AG09309 (cell line): ENCODE measurements around the gene LCNL1.

Source experiments
- DNase-seq: peaks from one replicate; pipeline ENCODE4 v3.0.0-alpha.2; 2010; ENCODE audit warnings: low read depth
- H3K4me3 ChIP-seq: 2 replicates; pipeline ENCODE4 v1.5.1; 2011; ENCODE audit warnings: mild to moderate bottlenecking, low read depth, low read length, moderate library complexity; ENCODE audit not compliant: control insufficient read depth
- TF ChIP-seq, protein P1 (sequence below): IDR thresholded peaks from 2 replicates; pipeline ENCODE4 v1.5.1; 2011; ENCODE audit warnings: mild to moderate bottlenecking, low read depth, low read length, inconsistent platforms; ENCODE audit not compliant: insufficient read depth, control insufficient read depth; ENCODE audit errors: missing control alignments

Gene LCNL1

GRCh38 chr9:136958898-136959850, 23.6 kb upstream of the LCNL1 start:
- no peak for DNase-seq
- no peak overlapping the region for H3K4me3 ChIP-seq
- TF ChIP-seq, protein P1, sequence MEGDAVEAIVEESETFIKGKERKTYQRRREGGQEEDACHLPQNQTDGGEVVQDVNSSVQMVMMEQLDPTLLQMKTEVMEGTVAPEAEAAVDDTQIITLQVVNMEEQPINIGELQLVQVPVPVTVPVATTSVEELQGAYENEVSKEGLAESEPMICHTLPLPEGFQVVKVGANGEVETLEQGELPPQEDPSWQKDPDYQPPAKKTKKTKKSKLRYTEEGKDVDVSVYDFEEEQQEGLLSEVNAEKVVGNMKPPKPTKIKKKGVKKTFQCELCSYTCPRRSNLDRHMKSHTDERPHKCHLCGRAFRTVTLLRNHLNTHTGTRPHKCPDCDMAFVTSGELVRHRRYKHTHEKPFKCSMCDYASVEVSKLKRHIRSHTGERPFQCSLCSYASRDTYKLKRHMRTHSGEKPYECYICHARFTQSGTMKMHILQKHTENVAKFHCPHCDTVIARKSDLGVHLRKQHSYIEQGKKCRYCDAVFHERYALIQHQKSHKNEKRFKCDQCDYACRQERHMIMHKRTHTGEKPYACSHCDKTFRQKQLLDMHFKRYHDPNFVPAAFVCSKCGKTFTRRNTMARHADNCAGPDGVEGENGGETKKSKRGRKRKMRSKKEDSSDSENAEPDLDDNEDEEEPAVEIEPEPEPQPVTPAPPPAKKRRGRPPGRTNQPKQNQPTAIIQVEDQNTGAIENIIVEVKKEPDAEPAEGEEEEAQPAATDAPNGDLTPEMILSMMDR: no peak

GRCh38 chr9:136960212-136960937, 22.4 kb upstream of the LCNL1 start:
- no peak overlapping the region for H3K4me3 ChIP-seq
- TF ChIP-seq, protein P1: no peak
- no peak for DNase-seq

DNA sequence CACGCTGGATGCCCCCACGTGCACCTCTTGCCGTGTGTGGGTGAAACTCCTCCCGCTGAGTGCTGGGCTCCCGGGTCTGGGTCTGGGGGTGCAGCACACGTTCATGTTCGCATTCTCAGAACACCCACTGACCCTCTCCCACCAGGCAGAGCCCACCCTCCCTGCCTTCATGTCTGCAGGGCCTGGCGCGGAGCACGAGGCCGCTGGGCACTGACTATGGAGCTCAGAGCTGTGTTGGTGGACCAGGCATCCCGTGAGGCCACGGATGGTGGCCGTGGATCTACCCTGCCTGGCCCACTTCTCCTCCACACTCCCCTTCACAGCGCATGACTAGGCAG, 21.9 kb upstream of the LCNL1 start:
- no peak overlapping the region for H3K4me3 ChIP-seq
- TF ChIP-seq, protein P1: no peak
- DNase-seq: no peak

DNA sequence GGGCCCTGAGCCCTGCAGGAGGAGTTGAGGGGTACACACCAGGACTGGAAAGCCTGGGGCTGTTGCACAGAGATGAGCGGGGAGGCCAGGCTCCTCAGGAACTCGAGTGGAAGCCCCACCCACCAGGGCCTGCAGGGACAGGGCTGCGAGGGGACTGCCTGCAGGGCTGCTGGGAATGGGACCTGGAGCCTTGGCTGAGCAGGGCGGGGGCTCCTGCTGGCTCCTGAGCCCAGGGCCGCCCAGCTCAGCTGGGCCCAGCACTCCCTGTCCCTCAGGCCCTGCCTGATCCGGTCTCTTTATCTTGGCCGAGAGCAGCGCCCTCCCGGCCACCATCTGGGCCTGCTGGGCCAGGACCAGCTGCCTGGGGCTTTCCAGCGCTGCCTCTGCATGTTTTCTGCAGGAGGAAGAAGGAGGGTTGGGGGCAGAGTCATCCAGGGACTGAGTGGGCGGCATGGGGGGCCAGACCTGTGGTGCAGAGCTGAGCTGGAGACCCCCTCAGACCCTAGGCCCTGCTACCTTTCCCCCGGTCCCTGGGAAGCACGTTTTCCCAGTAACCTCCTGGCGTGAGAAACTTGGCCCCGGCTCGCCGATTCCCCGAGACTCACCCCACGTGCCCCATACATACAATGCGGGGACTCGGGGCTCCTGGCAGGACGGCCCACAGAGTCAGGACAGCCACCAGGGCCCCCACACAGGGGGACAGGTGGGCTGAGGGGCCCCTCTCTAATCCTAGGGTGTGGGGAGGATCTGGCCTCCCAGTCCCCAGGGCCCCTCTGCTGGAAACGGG, 21.3 kb upstream of the LCNL1 start:
- DNase-seq: no peak
- no peak overlapping the region for H3K4me3 ChIP-seq
- TF ChIP-seq, protein P1: no peak

- no peak overlapping the region for H3K4me3 ChIP-seq
- DNase-seq: no peak
- TF ChIP-seq, protein P1: no peak
These were observed 20.6 kb upstream of the LCNL1 start for GRCh38 chr9:136962163-136962562.

DNA sequence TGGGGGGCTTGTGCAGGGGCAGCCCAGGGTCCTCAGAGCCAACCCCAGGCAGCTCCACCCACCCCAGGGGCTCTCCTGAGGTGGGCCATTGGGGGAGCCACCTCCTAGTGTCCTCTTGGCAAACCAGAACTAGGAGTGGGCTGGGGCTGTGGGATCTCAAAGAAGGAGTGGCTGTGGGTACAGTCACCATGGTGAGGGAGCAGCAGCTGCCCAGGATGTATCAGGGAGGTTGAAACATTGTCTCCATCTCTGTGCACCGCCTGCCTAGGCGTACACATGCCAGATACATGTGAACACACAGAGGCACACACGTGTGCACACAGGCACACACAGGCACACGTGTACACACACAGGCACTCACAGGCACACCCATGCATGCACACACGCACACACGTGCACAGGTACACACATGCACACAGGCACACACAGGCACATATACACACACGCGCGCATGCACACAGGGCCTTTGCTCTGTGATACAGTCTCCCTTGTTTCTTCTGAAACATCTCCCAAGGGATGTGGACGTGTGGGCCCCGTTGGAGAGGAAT, 20.0 kb upstream of the LCNL1 start:
- TF ChIP-seq, protein P1: no peak
- no peak overlapping the region for H3K4me3 ChIP-seq
- no peak for DNase-seq
